Nephron (organoid): ENCODE measurements around the gene KRT10.
A peak's percentile ranks its signal among the peaks of the same experiment; 100 is the strongest.

Source experiments
- H3K27ac Mint-ChIP-seq, 3 experiments: 2 replicates each; pipeline ENCODE4 v1.8.0; 2020; ENCODE audit warnings: mixed read lengths in 3 of 3, mild to moderate bottlenecking in 2 of 3, moderate library complexity in 1 of 3
- H3K27me3 Mint-ChIP-seq: 2 replicates; pipeline ENCODE4 v1.8.0; 2021; ENCODE audit warnings: low read depth, mild to moderate bottlenecking, moderate library complexity, mixed read lengths
- H3K36me3 Mint-ChIP-seq: 2 replicates; pipeline ENCODE4 v1.8.0; 2020; ENCODE audit warnings: low read depth, mixed read lengths
- H3K4me1 Mint-ChIP-seq: 2 replicates; pipeline ENCODE4 v1.8.0; 2020; ENCODE audit warnings: mixed read lengths
- H3K4me3 Mint-ChIP-seq, 3 experiments: 2 replicates each; pipeline ENCODE4 v1.8.0; 2020; ENCODE audit warnings: mild to moderate bottlenecking in 3 of 3, mixed read lengths in 3 of 3, moderate library complexity in 2 of 3
- H3K9me3 Mint-ChIP-seq: 2 replicates; pipeline ENCODE4 v1.8.0; 2020; ENCODE audit warnings: mixed read lengths
- CTCF ChIP-seq, 3 experiments: fragments of 200-600 bp; sonication (generic); IDR thresholded peaks; one replicate each; pipeline ENCODE4 v1.5.0; 2021; ENCODE audit warnings: antibody characterized with exemption in 3 of 3; ENCODE audit not compliant: unreplicated experiment in 3 of 3

Gene KRT10

GRCh38 chr17:40821536-40821935 is 878 bp downstream of the KRT10 start:
- Mint-ChIP-seq H3K36me3 (peaks cover 32% of the 10 kb centered on the region), H3K9me3 (no peaks in the 10 kb centered on the region), H3K4me1 (peaks cover 28% of the 10 kb centered on the region), H3K27me3 (peaks cover 7% of the 10 kb centered on the region), H3K4me3 (no peak overlapping the region), H3K27ac (no peak overlapping the region)
- TF ChIP-seq CTCF (IDR thresholded peaks at IDR 0.05; ENCODE audit: unreplicated experiment in 3 of 3), result no peak

GRCh38 chr17:40820228-40820838 is 2.1 kb downstream of the KRT10 start:
- Mint-ChIP-seq H3K36me3 (peaks cover 37% of the 10 kb centered on the region), H3K9me3 (no peaks in the 10 kb centered on the region), H3K4me3 (peak overlapping the region; percentile 88 to 93 (median 91)), H3K4me1 (peaks cover 28% of the 10 kb centered on the region), H3K27me3 (peaks cover 7% of the 10 kb centered on the region), H3K27ac (peak overlapping the region; percentile 96 to 98 (median 97))
- TF ChIP-seq CTCF (IDR thresholded peaks at IDR 0.05; ENCODE audit: unreplicated experiment in 3 of 3), result no peak

- H3K9me3 Mint-ChIP-seq, result no peaks in the 10 kb centered on the region
- H3K27ac Mint-ChIP-seq, result peak overlapping the region; percentile 96 to 98 (median 97)
- H3K4me3 Mint-ChIP-seq, result peak overlapping the region; percentile 88 to 93 (median 91)
- peaks cover 38% of the 10 kb centered on the region for H3K36me3 Mint-ChIP-seq
- H3K27me3 Mint-ChIP-seq, result peaks cover 7% of the 10 kb centered on the region
- no peak for TF ChIP-seq CTCF (IDR thresholded peaks at IDR 0.05; ENCODE audit: unreplicated experiment in 3 of 3)
- H3K4me1 Mint-ChIP-seq, result peaks cover 28% of the 10 kb centered on the region
Observed at GRCh38 chr17:40819528-40820125, 2.8 kb downstream of the KRT10 start.

GRCh38 chr17:40818733-40819527 is 3.5 kb downstream of the KRT10 start:
- Mint-ChIP-seq H3K27me3 (peaks cover 13% of the 10 kb centered on the region), H3K4me1 (peaks cover 28% of the 10 kb centered on the region), H3K9me3 (no peaks in the 10 kb centered on the region), H3K36me3 (peaks cover 39% of the 10 kb centered on the region), H3K27ac (peak overlapping the region; percentile 96 to 98 (median 97)), H3K4me3 (peak overlapping the region; percentile 91 to 98 (median 93))
- TF ChIP-seq CTCF (IDR thresholded peaks at IDR 0.05; ENCODE audit: unreplicated experiment in 3 of 3), result no peak

- H3K27me3 Mint-ChIP-seq, result peaks cover 15% of the 10 kb centered on the region
- peaks cover 43% of the 10 kb centered on the region for H3K36me3 Mint-ChIP-seq
- no peak for TF ChIP-seq CTCF (IDR thresholded peaks at IDR 0.05; ENCODE audit: unreplicated experiment in 3 of 3)
- H3K27ac Mint-ChIP-seq, result peak overlapping the region; percentile 92 to 98 (median 96)
- peak overlapping the region; percentile 84 to 98 (median 93) for H3K4me3 Mint-ChIP-seq
- peaks cover 28% of the 10 kb centered on the region for H3K4me1 Mint-ChIP-seq
- H3K9me3 Mint-ChIP-seq, result no peaks in the 10 kb centered on the region
Observed at GRCh38 chr17:40818343-40818732, 4.1 kb downstream of the KRT10 start.
